ENCODE data around the gene CXCR5. TPM values are rescaled to one million over a fixed set of nuclear protein-coding genes. Genes with fewer than 3 reads are reported as not detected.

CXCR5 gene
- total RNA-seq, 2 donors from 2014 or later = not detected

DNA sequence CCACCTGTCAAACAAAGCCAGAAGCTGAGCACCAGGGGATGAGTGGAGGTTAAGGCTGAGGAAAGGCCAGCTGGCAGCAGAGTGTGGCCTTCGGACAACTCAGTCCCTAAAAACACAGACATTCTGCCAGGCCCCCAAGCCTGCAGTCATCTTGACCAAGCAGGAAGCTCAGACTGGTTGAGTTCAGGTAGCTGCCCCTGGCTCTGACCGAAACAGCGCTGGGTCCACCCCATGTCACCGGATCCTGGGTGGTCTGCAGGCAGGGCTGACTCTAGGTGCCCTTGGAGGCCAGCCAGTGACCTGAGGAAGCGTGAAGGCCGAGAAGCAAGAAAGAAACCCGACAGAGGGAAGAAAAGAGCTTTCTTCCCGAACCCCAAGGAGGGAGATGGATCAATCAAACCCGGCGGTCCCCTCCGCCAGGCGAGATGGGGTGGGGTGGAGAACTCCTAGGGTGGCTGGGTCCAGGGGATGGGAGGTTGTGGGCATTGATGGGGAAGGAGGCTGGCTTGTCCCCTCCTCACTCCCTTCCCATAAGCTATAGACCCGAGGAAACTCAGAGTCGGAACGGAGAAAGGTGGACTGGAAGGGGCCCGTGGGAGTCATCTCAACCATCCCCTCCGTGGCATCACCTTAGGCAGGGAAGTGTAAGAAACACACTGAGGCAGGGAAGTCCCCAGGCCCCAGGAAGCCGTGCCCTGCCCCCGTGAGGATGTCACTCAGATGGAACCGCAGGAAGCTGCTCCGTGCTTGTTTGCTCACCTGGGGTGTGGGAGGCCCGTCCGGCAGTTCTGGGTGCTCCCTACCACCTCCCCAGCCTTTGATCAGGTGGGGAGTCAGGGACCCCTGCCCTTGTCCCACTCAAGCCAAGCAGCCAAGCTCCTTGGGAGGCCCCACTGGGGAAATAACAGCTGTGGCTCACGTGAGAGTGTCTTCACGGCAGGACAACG lies 11.7 kb downstream of the CXCR5 start:
- peaks cover 25% of the 10 kb centered on the region for H3K4me1 ChIP-seq
- DNase-seq = peak in 1 of 4 donors; percentile 20

DNA sequence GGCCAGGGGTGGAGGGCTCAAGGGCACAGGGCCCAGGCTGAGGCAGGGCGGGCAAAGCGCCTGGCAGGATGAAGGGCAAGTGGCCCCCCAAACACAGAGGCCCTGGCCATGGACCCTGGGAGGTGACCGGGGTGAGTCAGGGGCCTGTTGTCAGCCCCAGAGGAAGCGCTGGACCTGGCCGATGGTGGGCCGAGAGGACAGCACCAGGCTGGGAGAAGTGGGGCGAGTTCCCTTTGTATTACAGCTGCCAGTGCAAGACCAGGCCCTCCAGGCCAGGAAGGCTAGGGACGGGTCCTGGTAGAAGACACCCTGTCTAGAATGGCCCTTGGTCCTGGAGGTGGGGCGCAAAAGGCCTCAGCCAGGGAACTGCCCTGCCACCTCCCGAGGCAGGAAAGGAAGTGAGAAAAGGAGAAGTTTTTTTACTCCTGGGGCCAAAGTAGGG lies 12.8 kb downstream of the CXCR5 start:
- WGBS, 2 donors = 86% methylated on average over 8 to 10 of the region's 10 CpGs
- ATAC-seq (no peak), DNase-seq (no peak)
- Histone ChIP-seq H3K27me3 (no peaks in the 10 kb centered on the region), H3K4me3 (no peak overlapping the region), H3K4me1 (peaks cover 14% of the 10 kb centered on the region), H3K9me3 (no peaks in the 10 kb centered on the region), H3K36me3 (replicated peaks in 1 of 2; ENCODE audit: insufficient read depth in 1 of 2, low read depth in 2 of 2) (peaks cover 2 to 7% of the 10 kb centered on the region in 2 donors), H3K27ac (no peak overlapping the region)
- intact Hi-C loops (cut with DNase I) = loop anchor here (10.0 kb wide), 1 partner anchor 92 kb away; no protein-coding TSS in a partner anchor
- TF ChIP-seq, protein P1, sequence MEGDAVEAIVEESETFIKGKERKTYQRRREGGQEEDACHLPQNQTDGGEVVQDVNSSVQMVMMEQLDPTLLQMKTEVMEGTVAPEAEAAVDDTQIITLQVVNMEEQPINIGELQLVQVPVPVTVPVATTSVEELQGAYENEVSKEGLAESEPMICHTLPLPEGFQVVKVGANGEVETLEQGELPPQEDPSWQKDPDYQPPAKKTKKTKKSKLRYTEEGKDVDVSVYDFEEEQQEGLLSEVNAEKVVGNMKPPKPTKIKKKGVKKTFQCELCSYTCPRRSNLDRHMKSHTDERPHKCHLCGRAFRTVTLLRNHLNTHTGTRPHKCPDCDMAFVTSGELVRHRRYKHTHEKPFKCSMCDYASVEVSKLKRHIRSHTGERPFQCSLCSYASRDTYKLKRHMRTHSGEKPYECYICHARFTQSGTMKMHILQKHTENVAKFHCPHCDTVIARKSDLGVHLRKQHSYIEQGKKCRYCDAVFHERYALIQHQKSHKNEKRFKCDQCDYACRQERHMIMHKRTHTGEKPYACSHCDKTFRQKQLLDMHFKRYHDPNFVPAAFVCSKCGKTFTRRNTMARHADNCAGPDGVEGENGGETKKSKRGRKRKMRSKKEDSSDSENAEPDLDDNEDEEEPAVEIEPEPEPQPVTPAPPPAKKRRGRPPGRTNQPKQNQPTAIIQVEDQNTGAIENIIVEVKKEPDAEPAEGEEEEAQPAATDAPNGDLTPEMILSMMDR (IDR thresholded peaks at IDR 0.05) = no peak
- no peak for TF ChIP-seq POLR2A (IDR thresholded peaks at IDR 0.05)

More for the DNA sequence above, 11.7 kb downstream of the CXCR5 start:
- Histone ChIP-seq H3K4me3 (no peak overlapping the region), H3K27me3 (no peaks in the 10 kb centered on the region), H3K9me3 (no peaks in the 10 kb centered on the region), H3K27ac (no peak overlapping the region), H3K36me3 (replicated peaks in 1 of 2; ENCODE audit: insufficient read depth in 1 of 2, low read depth in 2 of 2) (peaks cover 2 to 7% of the 10 kb centered on the region in 2 donors)
- WGBS, 2 donors = 70 to 80% methylated on average over 26 of the region's 26 CpGs
- no peak for ATAC-seq
- TF ChIP-seq, protein P1 (IDR thresholded peaks at IDR 0.05) = no peak
- TF ChIP-seq POLR2A (IDR thresholded peaks at IDR 0.05) = no peak
- intact Hi-C loops (cut with DNase I) = loop anchor here (10.0 kb wide), 1 partner anchor 91 kb away; no protein-coding TSS in a partner anchor

DNA sequence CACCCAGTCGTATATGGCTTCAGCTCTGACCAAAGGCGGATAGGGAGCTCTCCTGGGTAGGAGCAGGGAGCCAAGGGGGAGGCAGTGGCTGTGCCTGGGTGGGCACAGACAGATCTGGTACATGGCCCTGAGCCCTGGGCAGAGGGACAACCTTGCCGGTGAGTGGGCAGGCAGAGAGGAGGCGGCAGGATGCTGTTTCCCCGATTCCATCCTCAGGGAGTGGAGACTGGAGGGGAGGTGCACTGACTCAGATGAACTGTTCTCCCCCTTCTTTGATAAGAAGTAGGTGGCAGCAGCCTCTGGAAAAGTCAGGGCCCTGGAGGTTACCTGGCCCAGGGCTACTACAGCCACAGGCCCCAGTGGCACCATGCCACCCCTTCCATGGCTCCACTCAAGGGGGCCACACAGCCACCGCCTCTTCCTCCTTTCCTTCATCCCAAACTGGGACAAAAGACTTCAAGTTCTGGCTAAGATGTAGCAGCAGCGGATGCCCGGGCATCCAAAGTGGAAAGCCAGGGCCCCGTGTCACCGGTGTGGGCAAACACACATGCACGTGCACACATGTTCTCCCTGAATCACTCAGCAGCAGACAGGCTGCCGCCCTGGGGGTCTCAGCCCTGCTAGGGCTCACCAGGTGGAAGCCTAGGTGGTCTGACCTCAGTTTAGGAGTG lies 13.4 kb downstream of the CXCR5 start:
- Histone ChIP-seq H3K9me3 (no peaks in the 10 kb centered on the region), H3K4me3 (no peak overlapping the region), H3K4me1 (peaks cover 10% of the 10 kb centered on the region), H3K27ac (no peak overlapping the region), H3K27me3 (no peaks in the 10 kb centered on the region), H3K36me3 (replicated peaks in 1 of 2; ENCODE audit: insufficient read depth in 1 of 2, low read depth in 2 of 2) (peaks cover 6 to 7% of the 10 kb centered on the region in 2 donors)
- no peak for TF ChIP-seq POLR2A (IDR thresholded peaks at IDR 0.05)
- TF ChIP-seq, protein P1 (IDR thresholded peaks at IDR 0.05) = no peak
- ATAC-seq (no peak), DNase-seq (no peak)
- 82 to 89% methylated on average over 12 of the region's 12 CpGs for WGBS, 2 donors
- intact Hi-C loops (cut with DNase I) = loop anchor here (10.0 kb wide), 1 partner anchor 92 kb away; no protein-coding TSS in a partner anchor

DNA sequence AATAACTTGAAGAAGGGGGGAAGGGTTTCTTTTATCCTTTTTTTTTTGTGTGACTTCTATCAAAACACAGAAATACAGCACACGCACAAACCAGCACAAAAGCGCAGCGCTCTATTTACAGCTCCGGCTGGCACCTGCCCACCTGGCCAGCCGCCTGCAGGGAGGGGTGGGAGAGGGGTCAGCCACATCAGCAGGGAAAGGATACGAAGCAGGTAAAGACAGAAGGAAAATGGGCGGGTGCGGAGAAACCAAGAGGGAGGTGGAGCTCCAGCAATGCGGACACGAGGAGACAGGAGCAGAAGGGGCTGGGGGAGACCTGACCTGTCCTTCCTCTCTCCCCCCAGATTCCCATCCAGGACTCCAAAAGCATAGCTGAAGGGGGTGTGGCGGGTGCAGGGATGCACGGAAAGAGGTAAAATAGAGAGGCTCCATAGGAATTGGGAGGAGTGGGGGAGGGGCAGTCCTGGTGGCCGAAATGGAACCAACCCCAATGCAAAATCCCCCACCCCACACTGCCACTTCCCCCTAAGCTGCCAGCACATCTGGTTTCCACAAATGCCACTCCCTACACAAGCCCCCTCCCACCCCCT lies 14.1 kb downstream of the CXCR5 start:
- H3K9me3 ChIP-seq = no peaks in the 10 kb centered on the region
- intact Hi-C loops (cut with DNase I) = loop anchor here (10.0 kb wide), 1 partner anchor 93 kb away; no protein-coding TSS in a partner anchor
- no peaks in the 10 kb centered on the region for H3K27me3 ChIP-seq
- no peak for ATAC-seq
- TF ChIP-seq, protein P1 (IDR thresholded peaks at IDR 0.05) = no peak
- no peak for TF ChIP-seq POLR2A (IDR thresholded peaks at IDR 0.05)
- H3K4me1 ChIP-seq = peaks cover 4% of the 10 kb centered on the region
- no peak overlapping the region for H3K4me3 ChIP-seq
- 73 to 84% methylated on average over 13 of the region's 13 CpGs for WGBS, 2 donors
- no peak overlapping the region for H3K27ac ChIP-seq
- peak in 2 of 4 donors; percentile 39 to 51 for DNase-seq
- H3K36me3 ChIP-seq (replicated peaks in 1 of 2; ENCODE audit: insufficient read depth in 1 of 2, low read depth in 2 of 2) = peaks cover 10 to 11% of the 10 kb centered on the region in 2 donors
